GM12875 (cell line): ENCODE measurements around the gene UBE2J2.

ENCODE experiments used
- H3K4me3 ChIP-seq: one replicate; pipeline ENCODE4 v1.5.1; 2011; ENCODE audit warnings: low read depth, low read length, control low read depth
- CTCF ChIP-seq: IDR thresholded peaks from 2 replicates; pipeline ENCODE4 v1.5.1; 2011; ENCODE audit warnings: low read depth, mild to moderate bottlenecking, control low read depth, inconsistent platforms, low read length, moderate library complexity, borderline replicate concordance; ENCODE audit not compliant: insufficient read depth

The UBE2J2 gene

GRCh38 chr1:1259119-1259488 lies 14.6 kb downstream of the UBE2J2 start:
- H3K4me3 ChIP-seq = no peak overlapping the region
- no peak for TF ChIP-seq CTCF

DNA sequence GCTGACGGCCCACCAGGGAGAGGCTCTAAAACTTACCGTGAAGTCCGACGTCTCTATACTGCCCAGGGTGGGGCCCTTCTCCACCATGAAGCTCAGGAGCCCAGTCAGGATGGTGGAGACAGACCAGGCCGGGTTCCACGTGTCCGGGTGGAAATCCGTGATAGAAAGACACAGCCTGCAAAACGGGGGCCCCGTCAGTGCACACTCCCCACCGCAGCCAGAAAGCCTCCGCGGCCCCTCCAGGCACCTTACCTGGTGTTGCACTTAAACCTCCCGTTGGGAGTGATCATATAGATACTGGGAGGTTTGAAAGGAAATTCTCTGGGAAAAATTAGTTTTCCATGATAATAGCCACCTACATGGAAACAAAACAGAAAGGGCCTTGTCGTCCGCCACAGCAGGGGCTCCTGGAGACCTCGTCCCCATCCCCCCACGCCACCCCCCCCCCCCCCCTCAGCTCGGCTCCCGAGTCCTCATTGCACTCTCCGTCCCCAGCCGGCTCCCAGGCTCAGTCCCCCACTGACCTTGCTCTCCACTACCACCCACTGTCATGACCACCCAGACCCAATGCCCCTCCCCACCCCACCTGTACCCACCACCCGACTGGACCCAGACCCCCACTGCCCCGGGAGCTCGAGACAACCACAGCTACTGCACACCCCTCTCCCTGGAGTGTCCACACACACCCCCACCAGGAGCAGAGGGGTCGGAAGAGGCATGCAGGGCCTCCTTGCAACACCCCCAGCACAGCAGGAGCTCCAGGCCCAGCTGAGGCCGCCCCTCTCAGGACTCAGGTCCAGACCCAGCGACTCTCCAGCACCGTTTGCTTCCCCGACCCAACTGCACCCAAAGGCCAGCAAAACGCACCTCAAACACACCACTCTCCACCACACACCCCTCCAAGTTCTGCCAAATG lies 16.4 kb downstream of the UBE2J2 start:
- no peak for TF ChIP-seq CTCF
- H3K4me3 ChIP-seq = no peak overlapping the region

- no peak for TF ChIP-seq CTCF
- no peak overlapping the region for H3K4me3 ChIP-seq
Observed at GRCh38 chr1:1255611-1256010, 18.0 kb downstream of the UBE2J2 start.

GRCh38 chr1:1255078-1255477 lies 18.6 kb downstream of the UBE2J2 start:
- no peak overlapping the region for H3K4me3 ChIP-seq
- TF ChIP-seq CTCF = no peak

DNA sequence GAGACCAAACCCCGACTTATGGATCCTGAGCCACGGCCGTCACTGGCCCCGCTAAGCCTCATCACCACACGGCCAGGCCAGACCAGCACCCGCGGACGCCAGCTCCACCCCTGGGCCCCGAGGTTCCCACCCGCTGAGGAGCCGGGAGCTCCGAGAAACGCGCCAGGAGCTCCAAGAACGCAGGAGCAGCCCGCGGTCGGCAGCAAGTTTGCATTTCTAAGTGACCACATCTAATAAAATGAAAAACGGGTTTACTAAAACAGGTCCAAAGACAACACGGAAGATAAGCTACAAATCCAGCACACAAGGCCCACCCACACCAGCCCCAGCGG lies 19.0 kb downstream of the UBE2J2 start:
- TF ChIP-seq CTCF = no peak
- no peak overlapping the region for H3K4me3 ChIP-seq

DNA sequence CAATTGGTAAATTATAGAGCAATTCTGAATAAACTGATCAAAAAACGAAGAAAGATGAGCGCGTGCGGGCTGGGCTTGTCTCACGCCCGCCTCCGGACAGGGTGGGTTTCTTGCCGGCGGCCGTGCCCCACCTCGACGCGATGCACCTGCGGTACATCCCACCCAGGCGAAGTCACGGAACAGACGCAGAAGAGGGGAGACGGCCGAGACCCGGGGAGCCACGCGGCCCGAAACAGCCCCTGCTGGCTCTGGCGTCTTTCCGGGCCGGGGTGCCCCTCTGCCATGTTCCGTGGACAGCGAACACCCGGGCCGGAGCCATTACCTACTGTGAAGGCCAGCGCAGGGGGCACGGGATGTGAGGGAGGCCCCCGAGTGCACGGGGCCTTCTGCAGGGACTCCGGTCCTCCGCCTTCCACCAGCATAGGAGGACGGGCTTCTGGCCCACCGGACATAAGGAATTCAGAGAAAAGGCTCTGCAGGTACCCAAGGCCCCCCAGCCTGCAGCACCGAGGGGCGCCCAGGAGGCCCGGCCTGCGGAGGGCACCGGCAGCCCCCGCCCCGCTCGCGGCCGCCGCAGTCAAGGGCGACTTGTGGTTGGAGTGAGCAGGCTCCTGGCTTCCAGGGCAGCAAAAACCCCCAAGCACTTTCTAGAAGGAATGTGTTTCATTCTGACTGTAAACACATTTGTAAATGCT lies 19.5 kb downstream of the UBE2J2 start:
- no peak overlapping the region for H3K4me3 ChIP-seq
- TF ChIP-seq CTCF = no peak

GRCh38 chr1:1253314-1253713 lies 20.3 kb downstream of the UBE2J2 start:
- TF ChIP-seq CTCF = no peak
- no peak overlapping the region for H3K4me3 ChIP-seq
